Measurements from ENCODE around the gene NTSR1.

NTSR1 gene

DNA sequence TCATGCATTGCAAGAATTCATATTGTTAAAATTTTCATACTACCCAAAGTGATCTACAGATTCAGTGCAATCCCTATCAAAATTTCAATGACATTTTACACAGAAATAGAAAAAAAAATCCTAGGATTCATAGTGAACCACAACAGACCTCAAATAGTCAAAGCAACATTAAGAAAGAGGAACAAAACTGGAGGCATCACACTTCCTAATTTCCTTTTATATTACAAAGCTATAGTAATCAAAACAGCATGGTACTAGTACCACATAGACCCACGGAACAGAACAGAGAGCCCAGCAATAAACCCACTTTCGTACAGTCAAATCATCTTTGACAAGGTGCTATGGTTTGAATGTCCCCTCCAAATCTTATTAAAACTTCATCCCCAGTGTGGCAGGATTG lies 39.7 kb downstream of the NTSR1 start:
- H3K4me3 ChIP-seq (replicated peaks; ENCODE audit: low read depth, low read length): no peak overlapping the region
- DNase-seq (ENCODE audit: low read depth): no peak
- no peak for TF ChIP-seq CTCF (IDR thresholded peaks at IDR 0.05; ENCODE audit: low read length, missing control alignments)

DNA sequence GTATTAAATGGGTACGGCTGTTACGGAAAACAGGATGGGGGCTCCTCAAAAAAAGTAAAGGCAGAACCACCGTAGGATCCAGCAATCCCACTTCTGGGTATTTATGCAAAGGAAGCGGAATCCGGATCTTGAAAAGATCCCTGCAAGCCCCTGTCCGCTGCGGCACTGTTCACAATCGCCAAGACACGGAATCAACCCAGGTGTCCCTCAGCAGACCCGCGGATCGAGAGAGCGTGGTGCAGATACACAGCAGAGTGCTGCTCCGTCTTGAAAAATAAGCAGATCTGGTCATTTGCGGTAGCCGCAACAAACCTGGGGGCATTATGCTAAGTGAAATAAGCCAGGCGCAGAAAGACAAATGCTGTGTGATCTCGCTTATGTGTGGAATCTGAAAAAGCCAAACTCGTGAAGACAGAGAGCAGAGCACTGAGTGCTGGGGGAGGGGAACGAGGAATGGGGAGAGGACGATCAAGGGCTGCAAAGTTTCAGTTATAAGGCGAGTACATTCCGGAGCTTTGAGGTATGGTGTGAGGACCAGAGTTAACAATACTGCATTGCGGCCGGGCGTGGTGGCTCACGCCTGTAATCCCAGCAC lies 41.3 kb downstream of the NTSR1 start:
- DNase-seq (ENCODE audit: low read depth): no peak
- TF ChIP-seq CTCF (IDR thresholded peaks at IDR 0.05; ENCODE audit: low read length, missing control alignments): no peak
- H3K4me3 ChIP-seq (replicated peaks; ENCODE audit: low read depth, low read length): no peak overlapping the region

DNA sequence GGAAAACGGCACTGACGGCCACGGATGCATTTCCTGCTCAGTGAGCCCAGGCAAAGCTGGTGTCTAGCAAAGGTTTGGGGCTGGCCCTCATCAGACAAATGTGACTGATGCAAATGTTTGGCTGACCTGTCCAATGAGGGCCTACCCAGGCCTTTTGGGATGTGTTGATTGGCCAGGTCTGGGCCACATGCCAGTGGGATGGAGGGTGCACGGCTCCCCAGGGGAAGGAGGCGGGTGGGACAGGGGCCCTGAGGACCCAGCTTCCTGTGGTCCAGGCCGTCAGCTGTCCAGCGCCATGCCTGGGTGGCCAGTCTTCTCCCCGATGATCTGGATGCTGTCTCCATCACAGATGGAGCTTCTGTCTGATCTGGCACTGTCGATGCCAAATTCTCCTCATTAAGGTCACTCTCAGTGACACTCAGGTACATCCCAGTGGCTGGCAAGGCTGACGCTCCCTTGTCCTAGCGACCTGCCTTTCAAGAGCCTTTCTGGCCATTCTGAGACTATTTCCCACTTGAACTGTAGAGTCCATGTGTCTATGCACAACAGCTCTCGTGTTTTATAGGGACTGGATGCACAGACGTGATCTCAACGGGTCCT lies 43.0 kb downstream of the NTSR1 start:
- no peak overlapping the region for H3K4me3 ChIP-seq (replicated peaks; ENCODE audit: low read depth, low read length)
- no peak for TF ChIP-seq CTCF (IDR thresholded peaks at IDR 0.05; ENCODE audit: low read length, missing control alignments)
- DNase-seq (ENCODE audit: low read depth): no peak

GRCh38 chr20:62752181-62752670 lies 43.6 kb downstream of the NTSR1 start:
- no peak overlapping the region for H3K4me3 ChIP-seq (replicated peaks; ENCODE audit: low read depth, low read length)
- no peak for TF ChIP-seq CTCF (IDR thresholded peaks at IDR 0.05; ENCODE audit: low read length, missing control alignments)
- no peak for DNase-seq (ENCODE audit: low read depth)

DNA sequence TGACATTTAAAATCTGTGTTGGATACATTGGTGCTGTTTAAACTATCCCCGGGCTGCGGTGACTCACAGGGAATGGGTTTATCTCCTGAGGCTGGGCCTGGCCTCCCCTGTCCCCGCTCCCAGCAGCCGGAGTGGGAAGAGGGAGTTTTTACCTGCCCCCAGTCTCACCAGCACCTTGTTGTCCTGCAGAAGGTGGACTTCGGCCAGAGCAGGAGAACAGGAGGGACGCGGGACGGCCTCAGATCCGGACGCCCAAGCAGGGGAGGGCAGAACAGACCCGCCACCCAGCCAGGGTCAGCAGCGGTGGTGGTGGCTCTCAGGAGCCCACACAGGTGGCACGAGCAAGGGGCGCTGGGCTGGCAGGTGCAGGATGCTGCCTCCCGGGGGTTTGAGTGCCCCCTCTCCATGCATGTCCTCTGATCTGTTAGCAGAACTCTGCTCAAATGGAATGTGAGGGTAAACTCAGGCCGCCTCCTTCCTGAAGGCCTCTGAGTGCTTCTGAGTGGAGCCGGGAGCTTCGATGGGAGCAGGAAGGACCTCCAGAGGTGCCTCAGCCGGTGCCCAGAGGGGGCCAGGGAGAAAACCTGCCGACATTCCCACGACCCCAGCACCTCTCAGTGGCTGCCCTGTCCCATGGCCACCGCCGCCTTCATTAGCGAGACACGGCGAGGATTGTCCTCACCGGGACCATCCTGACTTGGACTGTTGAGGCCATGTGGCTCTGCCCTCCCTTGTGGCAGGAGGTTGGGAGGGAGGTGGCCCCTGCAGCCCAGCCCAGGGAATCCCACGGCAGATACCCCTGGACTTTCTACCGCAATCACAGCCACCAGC lies 44.2 kb downstream of the NTSR1 start:
- DNase-seq (ENCODE audit: low read depth): peak; percentile 23
- TF ChIP-seq CTCF (IDR thresholded peaks at IDR 0.05; ENCODE audit: low read length, missing control alignments): no peak
- no peak overlapping the region for H3K4me3 ChIP-seq (replicated peaks; ENCODE audit: low read depth, low read length)

DNA sequence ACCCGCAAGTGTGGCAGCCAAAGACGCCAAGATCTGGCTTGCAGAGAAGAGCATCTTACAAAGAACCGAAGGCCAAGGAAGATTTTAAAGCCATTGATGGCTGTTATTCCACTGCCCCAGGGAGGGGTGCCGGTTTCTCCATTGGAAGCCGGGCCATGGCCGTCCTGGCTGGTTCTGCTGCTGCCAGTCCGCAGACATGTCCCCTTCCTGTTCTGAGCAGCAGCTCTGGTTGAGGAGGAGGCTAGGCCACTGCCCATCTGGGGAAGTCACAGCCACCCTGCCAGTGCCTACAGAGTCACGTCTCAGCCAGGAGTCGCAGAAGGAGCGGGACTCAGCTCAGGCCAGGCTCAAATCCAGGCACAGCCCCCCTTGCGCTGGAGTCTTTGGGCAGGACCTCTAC lies 45.0 kb downstream of the NTSR1 start:
- no peak overlapping the region for H3K4me3 ChIP-seq (replicated peaks; ENCODE audit: low read depth, low read length)
- DNase-seq (ENCODE audit: low read depth): no peak
- TF ChIP-seq CTCF (IDR thresholded peaks at IDR 0.05; ENCODE audit: low read length, missing control alignments): no peak
